ENCODE data around the gene RPS6KA2.

RPS6KA2 gene

GRCh38 chr6:166655251-166655650 is 28.2 kb upstream of the RPS6KA2 start:
- no peaks in the 10 kb centered on the region for H3K36me3 ChIP-seq
- no peak for TF ChIP-seq CTCF (IDR thresholded peaks at IDR 0.05; ENCODE audit: low read depth, low read length)
- no peaks in the 10 kb centered on the region for H3K27me3 ChIP-seq (ENCODE audit: insufficient read depth, low read depth, severe bottlenecking)
- H3K27ac ChIP-seq = no peak overlapping the region
- DNase-seq = no peak
- no peak overlapping the region for H3K4me3 ChIP-seq (ENCODE audit: low read depth, low read length)
- H3K9me3 ChIP-seq (ENCODE audit: severe bottlenecking) = no peaks in the 10 kb centered on the region

- no peaks in the 10 kb centered on the region for H3K9me3 ChIP-seq (ENCODE audit: severe bottlenecking)
- no peak for TF ChIP-seq CTCF (IDR thresholded peaks at IDR 0.05; ENCODE audit: low read depth, low read length)
- H3K27me3 ChIP-seq (ENCODE audit: insufficient read depth, low read depth, severe bottlenecking) = no peaks in the 10 kb centered on the region
- no peak overlapping the region for H3K27ac ChIP-seq
- no peak overlapping the region for H3K4me3 ChIP-seq (ENCODE audit: low read depth, low read length)
- H3K36me3 ChIP-seq = no peaks in the 10 kb centered on the region
- no peak for DNase-seq
These were observed 27.5 kb upstream of the RPS6KA2 start for GRCh38 chr6:166654573-166654972.

- Histone ChIP-seq H3K27ac (no peak overlapping the region), H3K36me3 (no peaks in the 10 kb centered on the region), H3K9me3 (ENCODE audit: severe bottlenecking) (no peaks in the 10 kb centered on the region), H3K4me3 (ENCODE audit: low read depth, low read length) (no peak overlapping the region), H3K27me3 (ENCODE audit: insufficient read depth, low read depth, severe bottlenecking) (no peaks in the 10 kb centered on the region)
- no peak for TF ChIP-seq CTCF (IDR thresholded peaks at IDR 0.05; ENCODE audit: low read depth, low read length)
- no peak for DNase-seq
These were observed 26.5 kb upstream of the RPS6KA2 start for GRCh38 chr6:166653639-166653941.

- H3K27me3 ChIP-seq (ENCODE audit: insufficient read depth, low read depth, severe bottlenecking) = no peaks in the 10 kb centered on the region
- DNase-seq = no peak
- TF ChIP-seq CTCF (IDR thresholded peaks at IDR 0.05; ENCODE audit: low read depth, low read length) = no peak
- no peaks in the 10 kb centered on the region for H3K9me3 ChIP-seq (ENCODE audit: severe bottlenecking)
- H3K4me3 ChIP-seq (ENCODE audit: low read depth, low read length) = no peak overlapping the region
- no peak overlapping the region for H3K27ac ChIP-seq
- H3K36me3 ChIP-seq = no peaks in the 10 kb centered on the region
These were observed 24.1 kb upstream of the RPS6KA2 start for GRCh38 chr6:166650824-166651807.

- Histone ChIP-seq H3K27ac (no peak overlapping the region), H3K27me3 (ENCODE audit: insufficient read depth, low read depth, severe bottlenecking) (no peaks in the 10 kb centered on the region), H3K4me3 (ENCODE audit: low read depth, low read length) (no peak overlapping the region), H3K36me3 (no peaks in the 10 kb centered on the region), H3K9me3 (ENCODE audit: severe bottlenecking) (no peaks in the 10 kb centered on the region)
- TF ChIP-seq CTCF (IDR thresholded peaks at IDR 0.05; ENCODE audit: low read depth, low read length) = no peak
- no peak for DNase-seq
These were observed 23.0 kb upstream of the RPS6KA2 start for GRCh38 chr6:166650047-166650446.

GRCh38 chr6:166648846-166649245 is 21.8 kb upstream of the RPS6KA2 start:
- DNase-seq = no peak
- Histone ChIP-seq H3K36me3 (no peaks in the 10 kb centered on the region), H3K27ac (no peak overlapping the region), H3K9me3 (ENCODE audit: severe bottlenecking) (no peaks in the 10 kb centered on the region), H3K27me3 (ENCODE audit: insufficient read depth, low read depth, severe bottlenecking) (no peaks in the 10 kb centered on the region), H3K4me3 (ENCODE audit: low read depth, low read length) (no peak overlapping the region)
- no peak for TF ChIP-seq CTCF (IDR thresholded peaks at IDR 0.05; ENCODE audit: low read depth, low read length)
